GM18526 (cell line): ENCODE data around the gene GRIP1.

Experiments
- POLR2A ChIP-seq: IDR thresholded peaks from 3 replicates; pipeline ENCODE4 v1.6.1; 2011; ENCODE audit not compliant: insufficient read length; ENCODE audit errors: extremely low read depth

GRIP1 gene

GRCh38 chr12:66354291-66354690, 324.6 kb downstream of the GRIP1 start:
- TF ChIP-seq POLR2A, result no peak

GRCh38 chr12:66352899-66353298, 326.0 kb downstream of the GRIP1 start:
- no peak for TF ChIP-seq POLR2A

- no peak for TF ChIP-seq POLR2A
These were observed 326.7 kb downstream of the GRIP1 start for GRCh38 chr12:66352197-66352596.

- no peak for TF ChIP-seq POLR2A
These were observed 327.6 kb downstream of the GRIP1 start for GRCh38 chr12:66351301-66351700.

- TF ChIP-seq POLR2A, result no peak
These were observed 332.9 kb downstream of the GRIP1 start for GRCh38 chr12:66345956-66346355.

- no peak for TF ChIP-seq POLR2A
These were observed 333.7 kb downstream of the GRIP1 start for GRCh38 chr12:66345212-66345611.

- no peak for TF ChIP-seq POLR2A
These were observed 337.8 kb downstream of the GRIP1 start for GRCh38 chr12:66341126-66341525.

- no peak for TF ChIP-seq POLR2A
These were observed 338.7 kb downstream of the GRIP1 start for GRCh38 chr12:66340131-66340530.

GRCh38 chr12:66337381-66338010, 341.4 kb downstream of the GRIP1 start:
- TF ChIP-seq POLR2A, result no peak

- no peak for TF ChIP-seq POLR2A
These were observed 343.1 kb downstream of the GRIP1 start for GRCh38 chr12:66335746-66336145.

- no peak for TF ChIP-seq POLR2A
These were observed 347.1 kb downstream of the GRIP1 start for GRCh38 chr12:66331814-66332213.

- TF ChIP-seq POLR2A, result no peak
These were observed 347.9 kb downstream of the GRIP1 start for GRCh38 chr12:66331016-66331415.

GRCh38 chr12:66329941-66330340, 348.9 kb downstream of the GRIP1 start:
- TF ChIP-seq POLR2A, result no peak

- TF ChIP-seq POLR2A, result no peak
These were observed 355.9 kb downstream of the GRIP1 start for GRCh38 chr12:66323017-66323416.

- TF ChIP-seq POLR2A, result no peak
These were observed 357.4 kb downstream of the GRIP1 start for GRCh38 chr12:66321435-66321834.

- TF ChIP-seq POLR2A, result no peak
These were observed 357.9 kb downstream of the GRIP1 start for GRCh38 chr12:66320996-66321395.

- no peak for TF ChIP-seq POLR2A
These were observed 359.5 kb downstream of the GRIP1 start for GRCh38 chr12:66319266-66319954.

GRCh38 chr12:66314278-66314677, 364.6 kb downstream of the GRIP1 start:
- TF ChIP-seq POLR2A, result no peak

GRCh38 chr12:66312189-66312588, 366.7 kb downstream of the GRIP1 start:
- TF ChIP-seq POLR2A, result no peak
